B cell (primary cell): ENCODE measurements around the gene MAZ. TPM values are rescaled to one million over a fixed set of nuclear protein-coding genes. Genes with fewer than 3 reads are reported as not detected.

ENCODE experiments used
- ATAC-seq: fragments of 200-7000 bp; cut with Tn5 transposase; one replicate; pipeline ENCODE4 v1.10.0; 2021; ENCODE audit warnings: low read depth, mild to moderate bottlenecking, moderate number of reproducible peaks, moderate library complexity
- CTCF ChIA-PET: fragments of 350-600 bp; sonication (Branson Sonifier 250); formaldehyde crosslinking; loops from one replicate; lab custom pipeline; 2021; ENCODE audit warnings: antibody characterized with exemption, inconsistent platforms; lab: Charles Lee
- POLR2A ChIA-PET: fragments of 350-600 bp; sonication (Branson Sonifier 250); formaldehyde crosslinking; loops from one replicate; lab custom pipeline; 2021; ENCODE audit warnings: antibody characterized with exemption; lab: Charles Lee
- DNase-seq: peaks from one replicate; pipeline ENCODE4 v3.0.0; 2013
- H2AFZ ChIP-seq: 2 replicates; pipeline ENCODE4 v1.6.1; 2012; ENCODE audit warnings: mild to moderate bottlenecking, low read depth, low read length; ENCODE audit not compliant: insufficient read depth, poor library complexity, severe bottlenecking
- H3K27ac ChIP-seq, 2 donors: 1 replicate in 1 of 2; 2 replicates in 1 of 2; pipeline ENCODE4 v1.5.1; 2012 to 2013; ENCODE audit warnings: low read length in 2 of 2, mild to moderate bottlenecking in 2 of 2, moderate library complexity in 1 of 2
- H3K27me3 ChIP-seq, 4 experiments: fragments of 200-600 bp in 1 of 4; sonication (generic) in 1 of 4; replicated peaks in 1 of 4; 1 replicate in 2 of 4; 2 replicates in 2 of 4; pipeline versions ENCODE4 v1.6.1 to v1.7.0; 2013 to 2016; ENCODE audit warnings: low read length in 3 of 4, mild to moderate bottlenecking in 2 of 4, mixed read lengths in 1 of 4, moderate library complexity in 1 of 4; ENCODE audit not compliant: insufficient read depth in 4 of 4, control insufficient read depth in 3 of 4; ENCODE audit errors: control extremely low read depth in 1 of 4
- H3K36me3 ChIP-seq, 2 experiments: replicated peaks in 1 of 2; 1 replicate in 1 of 2; 2 replicates in 1 of 2; pipeline versions ENCODE4 v1.6.1 to v1.7.1; 2013; ENCODE audit warnings: low read length in 1 of 2; ENCODE audit not compliant: insufficient read depth in 2 of 2, control insufficient read depth in 1 of 2; ENCODE audit errors: control extremely low read depth in 1 of 2, extremely low read depth in 1 of 2
- H3K4me1 ChIP-seq, 2 donors: fragments of 200-600 bp in 1 of 2; sonication (generic) in 1 of 2; 1 replicate in 1 of 2; 2 replicates in 1 of 2; pipeline versions ENCODE4 v1.5.1 to v1.6.1; 2013 to 2017; ENCODE audit warnings: low read length in 2 of 2; ENCODE audit not compliant: control insufficient read depth in 2 of 2, insufficient read depth in 2 of 2
- H3K4me2 ChIP-seq: replicated peaks from 2 replicates; pipeline ENCODE3; 2012; ENCODE audit warnings: mild to moderate bottlenecking, low read depth, low read length; ENCODE audit not compliant: poor library complexity, severe bottlenecking
- H3K4me3 ChIP-seq, 5 experiments: fragments of 200-600 bp in 1 of 5; sonication (generic) in 1 of 5; 1 replicate in 3 of 5; 2 replicates in 2 of 5; pipeline versions ENCODE4 v1.5.1 to v1.7.0; 2011 to 2016; ENCODE audit warnings: low read length in 4 of 5, mild to moderate bottlenecking in 4 of 5, low read depth in 2 of 5, control low read depth in 1 of 5, moderate library complexity in 1 of 5; ENCODE audit not compliant: insufficient read depth in 1 of 5; ENCODE audit errors: control extremely low read depth in 1 of 5, extremely low read depth in 1 of 5
- H3K79me2 ChIP-seq: fragments of 200-600 bp; sonication (generic); one replicate; pipeline ENCODE4 v1.6.0; 2016; ENCODE audit warnings: low read length; ENCODE audit not compliant: control insufficient read depth, insufficient read depth
- H3K9ac ChIP-seq: fragments of 200-600 bp; sonication (generic); 2 replicates; pipeline ENCODE4 v1.6.1; 2017; ENCODE audit warnings: mild to moderate bottlenecking, low read length, moderate library complexity
- H3K9me3 ChIP-seq, 3 donors: one replicate each; pipeline versions ENCODE4 v1.6.1 to v1.7.1; 2013; ENCODE audit warnings: low read length in 2 of 3; ENCODE audit not compliant: control insufficient read depth in 2 of 3, insufficient read depth in 1 of 3; ENCODE audit errors: control extremely low read depth in 1 of 3
- H4K20me1 ChIP-seq: 2 replicates; pipeline ENCODE4 v1.6.0; 2012; ENCODE audit warnings: mild to moderate bottlenecking, low read length; ENCODE audit not compliant: insufficient read depth, control insufficient read depth, poor library complexity, severe bottlenecking
- H3K27ac Mint-ChIP-seq: one replicate; pipeline ENCODE4 v1.8.0; 2021; ENCODE audit warnings: mixed read lengths
- H3K27me3 Mint-ChIP-seq: one replicate; pipeline ENCODE4 v1.8.0; 2021; ENCODE audit warnings: mixed read lengths
- H3K4me1 Mint-ChIP-seq: one replicate; pipeline ENCODE4 v1.8.0; 2021; ENCODE audit warnings: mixed read lengths
- H3K4me3 Mint-ChIP-seq: one replicate; pipeline ENCODE4 v1.8.0; 2021; ENCODE audit warnings: mixed read lengths
- H3K9me3 Mint-ChIP-seq: one replicate; pipeline ENCODE4 v1.8.0; 2022; ENCODE audit warnings: mixed read lengths; ENCODE audit not compliant: insufficient read depth
- EZH2 ChIP-seq: IDR thresholded peaks from 2 replicates; pipeline ENCODE4 v1.6.1; 2012; ENCODE audit warnings: borderline replicate concordance, low read depth, mild to moderate bottlenecking, moderate library complexity, low read length; ENCODE audit not compliant: insufficient read depth, poor library complexity, severe bottlenecking
- WGBS: methylation state at CpG from one replicate; pipeline ENCODE4 v1.1.5; 2013; ENCODE audit warnings: missing lambda C conversion rate; ENCODE audit not compliant: insufficient coverage; 5-methylcytosine and 5-hydroxymethylcytosine counted together
- intact Hi-C: fragments of 100-400 bp; cut with micrococcal nuclease; formaldehyde crosslinking; loops from one replicate; pipeline ENCODE4 v1.10.0; 2022
- polyA plus RNA-seq: library from polyadenylated mRNA; depleted of rRNA; stranded (reverse); fragments of >200 nt; gene quantifications from 2 replicates; pipeline ENCODE4 v1.2.3, GENCODE V29; 2012
- total RNA-seq, 2 donors: library from RNA; stranded (reverse); fragments of 120-200 nt in 1 of 2; gene quantifications; 1 replicate in 1 of 2; 2 replicates in 1 of 2; pipeline versions ENCODE4 v1.2.3 to v1.2.4, GENCODE V29; 2013 to 2022
- TF ChIP-seq, protein P1 (sequence below): fragments of 200-600 bp; IDR thresholded peaks from one replicate; pipeline ENCODE4 v1.8.0; 2022; ENCODE audit warnings: antibody characterized with exemption, mild to moderate bottlenecking

The MAZ gene
- total and polyA plus RNA-seq, 2 donors (not counting 1 experiment from before 2014, with no cell fraction given) = 170 to 198 TPM

DNA sequence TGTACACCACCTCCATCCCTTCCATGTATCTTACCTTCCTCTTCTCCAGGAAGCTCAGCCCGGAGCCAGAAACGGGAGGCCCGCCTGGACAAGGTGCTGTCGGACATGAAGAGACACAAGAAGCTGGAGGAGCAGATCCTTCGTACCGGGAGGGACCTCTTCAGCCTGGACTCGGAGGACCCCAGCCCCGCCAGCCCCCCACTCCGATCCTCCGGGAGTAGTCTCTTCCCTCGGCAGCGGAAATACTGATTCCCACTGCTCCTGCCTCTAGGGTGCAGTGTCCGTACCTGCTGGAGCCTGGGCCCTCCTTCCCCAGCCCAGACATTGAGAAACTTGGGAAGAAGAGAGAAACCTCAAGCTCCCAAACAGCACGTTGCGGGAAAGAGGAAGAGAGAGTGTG is 13.2 kb downstream of the MAZ start:
- 95% methylated on average over 13 of the region's 15 CpGs for WGBS
- Histone ChIP-seq H3K9me3 (no peaks in the 10 kb centered on the region), H3K36me3 (peaks cover 0 to 22% of the 10 kb centered on the region in 2 experiments), H3K27ac (peak overlapping the region in 1 of 2 donors; percentile 95), H3K4me2 (peak overlapping the region; percentile 73), H3K4me3 (no peak overlapping the region), H3K4me1 (peaks cover 41 to 61% of the 10 kb centered on the region in 2 donors), H3K79me2 (peaks cover 80% of the 10 kb centered on the region), H4K20me1 (peaks cover 65% of the 10 kb centered on the region), H2AFZ (no peak overlapping the region), H3K27me3 (no peaks in the 10 kb centered on the region), H3K9ac (no peak overlapping the region)
- Mint-ChIP-seq H3K27ac (peak overlapping the region; percentile 95), H3K27me3 (no peaks in the 10 kb centered on the region), H3K9me3 (no peaks in the 10 kb centered on the region), H3K4me3 (peak overlapping the region; percentile 96), H3K4me1 (peaks cover 69% of the 10 kb centered on the region)
- CTCF ChIA-PET = interaction anchor here (0.6 to 5.7 kb wide), 8 partner anchors 8 to 150 kb away, joined by 3 to 66 read pairs (median 6); partner anchors contain the start of genes KIF22 and MAZ
- DNase-seq (no peak), ATAC-seq (no peak)
- POLR2A ChIA-PET = interaction anchor here (0.7 to 1.8 kb wide), 3 partner anchors 11 to 21 kb away, joined by 3 to 7 read pairs (median 3); no protein-coding TSS in a partner anchor
- TF ChIP-seq EZH2 = no peak
- TF ChIP-seq, protein P1, sequence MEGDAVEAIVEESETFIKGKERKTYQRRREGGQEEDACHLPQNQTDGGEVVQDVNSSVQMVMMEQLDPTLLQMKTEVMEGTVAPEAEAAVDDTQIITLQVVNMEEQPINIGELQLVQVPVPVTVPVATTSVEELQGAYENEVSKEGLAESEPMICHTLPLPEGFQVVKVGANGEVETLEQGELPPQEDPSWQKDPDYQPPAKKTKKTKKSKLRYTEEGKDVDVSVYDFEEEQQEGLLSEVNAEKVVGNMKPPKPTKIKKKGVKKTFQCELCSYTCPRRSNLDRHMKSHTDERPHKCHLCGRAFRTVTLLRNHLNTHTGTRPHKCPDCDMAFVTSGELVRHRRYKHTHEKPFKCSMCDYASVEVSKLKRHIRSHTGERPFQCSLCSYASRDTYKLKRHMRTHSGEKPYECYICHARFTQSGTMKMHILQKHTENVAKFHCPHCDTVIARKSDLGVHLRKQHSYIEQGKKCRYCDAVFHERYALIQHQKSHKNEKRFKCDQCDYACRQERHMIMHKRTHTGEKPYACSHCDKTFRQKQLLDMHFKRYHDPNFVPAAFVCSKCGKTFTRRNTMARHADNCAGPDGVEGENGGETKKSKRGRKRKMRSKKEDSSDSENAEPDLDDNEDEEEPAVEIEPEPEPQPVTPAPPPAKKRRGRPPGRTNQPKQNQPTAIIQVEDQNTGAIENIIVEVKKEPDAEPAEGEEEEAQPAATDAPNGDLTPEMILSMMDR = no peak
- intact Hi-C loops = loop anchor here (5.0 to 10.0 kb wide), 2 partner anchors 153 to 225 kb away; partner anchors contain the start of gene TAOK2

DNA sequence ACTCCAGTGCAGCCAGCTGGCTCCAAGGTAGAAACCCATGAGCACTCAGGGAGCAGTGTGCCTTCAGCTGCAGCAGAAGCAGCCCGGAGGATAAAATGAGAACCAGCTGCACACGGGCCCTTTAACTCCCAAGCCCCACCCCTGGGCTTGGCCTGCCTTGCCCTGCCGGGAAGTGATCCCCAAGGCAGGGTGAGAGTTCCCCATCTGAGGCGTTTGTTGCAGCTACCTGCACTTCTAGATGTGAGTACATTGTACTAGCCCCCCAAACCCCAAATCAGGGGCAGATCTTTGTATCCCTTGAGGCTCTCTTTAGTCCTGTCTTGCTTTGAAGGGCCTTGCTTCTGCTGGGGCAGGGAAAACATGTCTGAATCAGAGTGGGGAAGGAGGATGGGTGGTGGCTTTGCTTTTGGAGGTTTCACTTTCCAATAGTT is 14.0 kb downstream of the MAZ start, which contains the start of gene MVP:
MVP (plus strand) TSS at position 192 of the 431 bp plus-strand sequence. CDS start 10,088 bp downstream, outside the sequence.
- no peak for TF ChIP-seq EZH2
- TF ChIP-seq, protein P1 = no peak
- WGBS = 0% methylated on average over 4 of the region's 4 CpGs
- H3K27me3 Mint-ChIP-seq = no peaks in the 10 kb centered on the region
- CTCF ChIA-PET = interaction anchor here (0.6 to 5.7 kb wide), 9 partner anchors 9 to 874 kb away, joined by 3 to 66 read pairs (median 5); partner anchors contain the start of genes KIF22 and MAZ
- intact Hi-C loops = loop anchor here (1.0 to 2.0 kb wide), 2 partner anchors 29 to 43 kb away; partner anchors contain the start of gene CDIPT
- Histone ChIP-seq H3K9me3 (no peaks in the 10 kb centered on the region), H3K4me1 (peaks cover 38 to 55% of the 10 kb centered on the region in 2 donors), H3K4me3 (peak within 1 kb of the TSS; percentile 43 to 93 (median 57)), H3K4me2 (peak within 1 kb of the TSS; percentile 73), H2AFZ (peak within 1 kb of the TSS; percentile 61), H3K27ac (peak within 1 kb of the TSS; percentile 82 to 95), H3K36me3 (peaks cover 0 to 22% of the 10 kb centered on the region in 2 experiments), H3K79me2 (peaks cover 87% of the 10 kb centered on the region), H4K20me1 (peaks cover 73% of the 10 kb centered on the region), H3K9ac (peak within 1 kb of the TSS; percentile 65), H3K27me3 (no peaks in the 10 kb centered on the region)
- peak within 1 kb of the TSS; percentile 95 for H3K27ac Mint-ChIP-seq
- peaks cover 67% of the 10 kb centered on the region for H3K4me1 Mint-ChIP-seq
- DNase-seq (peak; percentile 68), ATAC-seq (peak; percentile 7)
- POLR2A ChIA-PET = interaction anchor here (0.5 to 1.3 kb wide), 5 partner anchors 15 to 191 kb away, joined by 3 to 4 read pairs (median 3); no protein-coding TSS in a partner anchor
- H3K9me3 Mint-ChIP-seq = no peaks in the 10 kb centered on the region
- peak within 1 kb of the TSS; percentile 96 for H3K4me3 Mint-ChIP-seq
